ENCODE measurements around the gene CD109. TPM values are rescaled to one million over a fixed set of nuclear protein-coding genes. Genes with fewer than 3 reads are reported as not detected.
"Not testable (repeated sequence)": the region's sequence is repeated elsewhere in the genome, so short reads cannot be mapped to it uniquely, and the experiment has no call there.

CD109 gene
- total and polyA plus RNA-seq, 7 experiments from 2014 or later, result 0.20 to 12.3 (median 0.64) TPM

DNA sequence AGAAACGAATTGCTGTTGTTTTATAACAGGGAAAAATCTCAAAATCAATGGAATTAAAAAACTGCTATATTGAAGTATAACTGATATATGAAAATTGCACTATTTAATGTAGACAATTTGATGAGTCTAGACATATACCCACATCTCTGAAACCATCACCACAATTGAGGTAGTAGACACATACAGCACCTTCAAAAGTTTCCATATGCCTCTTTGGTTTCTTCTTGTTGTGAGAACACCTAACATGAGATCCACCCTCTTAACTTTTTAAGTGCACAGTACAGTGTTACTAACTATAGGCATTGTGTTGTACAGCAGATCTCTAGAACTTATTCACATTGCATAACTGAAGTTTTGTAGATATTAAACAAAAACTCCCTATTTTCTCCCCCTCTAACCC is 28.2 kb upstream of the CD109 start:
- ChIA-PET POLR2A (no interaction called here), CTCF (no interaction called here)
- Mint-ChIP-seq H3K4me1 (peaks cover 0 to 5% (median 0%) of the 10 kb centered on the region in 7 donors), H3K36me3 (no peaks in the 10 kb centered on the region), H3K4me3 (no peak overlapping the region), H3K27me3 (peaks cover 27 to 51% (median 34%) of the 10 kb centered on the region in 5 donors), H3K9me3 (no peaks in the 10 kb centered on the region), H3K27ac (no peak overlapping the region)
- H3K36me3 ChIP-seq (ENCODE audit: control insufficient read depth in 2 of 3, insufficient read depth in 3 of 3, low read length in 3 of 3), result no peaks in the 10 kb centered on the region
- no peak overlapping the region for H3K4me3 ChIP-seq (ENCODE audit: low read length)
- intact Hi-C loops (cut with micrococcal nuclease), result no loop called here
- no peaks in the 10 kb centered on the region for H3K9me3 ChIP-seq (ENCODE audit: control insufficient read depth in 2 of 3, low read length in 3 of 3)
- H3K27ac ChIP-seq (ENCODE audit: low read depth, low read length), result no peak overlapping the region
- DNase-seq, result no peak
- H3K27me3 ChIP-seq (ENCODE audit: control insufficient read depth in 2 of 2, insufficient read depth in 2 of 2, low read length in 2 of 2), result no peaks in the 10 kb centered on the region
- ATAC-seq, result no peak
- no peaks in the 10 kb centered on the region for H3K4me1 ChIP-seq (ENCODE audit: control insufficient read depth in 2 of 2, insufficient read depth in 2 of 2, low read length in 2 of 2)

DNA sequence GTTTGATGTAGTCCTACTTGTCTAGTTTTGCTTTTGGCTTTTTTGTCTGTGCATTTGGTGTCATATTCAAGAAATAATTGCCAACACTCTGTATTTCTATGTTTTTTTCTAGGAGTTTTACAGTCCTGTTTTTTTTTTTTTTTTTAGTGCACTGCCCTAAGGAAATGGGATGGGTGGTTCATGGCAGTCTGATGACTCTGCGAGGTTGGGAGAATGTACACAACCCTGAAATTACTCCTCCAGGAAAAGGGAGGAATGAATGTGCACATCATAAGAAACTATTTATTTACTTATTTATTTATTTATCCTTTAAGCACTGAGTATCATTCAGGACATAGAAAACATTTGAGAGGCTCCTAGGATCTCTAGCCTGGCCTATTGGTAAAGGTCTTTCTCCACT is 27.0 kb upstream of the CD109 start:
- CTCF ChIA-PET, result no interaction called here
- intact Hi-C loops (cut with micrococcal nuclease), result no loop called here
- Mint-ChIP-seq H3K36me3 (no peaks in the 10 kb centered on the region), H3K9me3 (no peaks in the 10 kb centered on the region), H3K27me3 (peaks cover 31 to 51% (median 34%) of the 10 kb centered on the region in 5 donors), H3K4me1 (peaks cover 0 to 5% (median 0%) of the 10 kb centered on the region in 7 donors), H3K4me3 (no peak overlapping the region), H3K27ac (no peak overlapping the region)
- no peak for ATAC-seq
- Histone ChIP-seq H3K4me3 (ENCODE audit: low read length) (no peak overlapping the region), H3K27ac (ENCODE audit: low read depth, low read length) (no peak overlapping the region), H3K27me3 (ENCODE audit: control insufficient read depth in 2 of 2, insufficient read depth in 2 of 2, low read length in 2 of 2) (no peaks in the 10 kb centered on the region), H3K36me3 (ENCODE audit: control insufficient read depth in 2 of 3, insufficient read depth in 3 of 3, low read length in 3 of 3) (no peaks in the 10 kb centered on the region), H3K4me1 (ENCODE audit: control insufficient read depth in 2 of 2, insufficient read depth in 2 of 2, low read length in 2 of 2) (no peaks in the 10 kb centered on the region), H3K9me3 (ENCODE audit: control insufficient read depth in 2 of 3, low read length in 3 of 3) (no peaks in the 10 kb centered on the region)
- DNase-seq, result no peak
- POLR2A ChIA-PET, result no interaction called here

DNA sequence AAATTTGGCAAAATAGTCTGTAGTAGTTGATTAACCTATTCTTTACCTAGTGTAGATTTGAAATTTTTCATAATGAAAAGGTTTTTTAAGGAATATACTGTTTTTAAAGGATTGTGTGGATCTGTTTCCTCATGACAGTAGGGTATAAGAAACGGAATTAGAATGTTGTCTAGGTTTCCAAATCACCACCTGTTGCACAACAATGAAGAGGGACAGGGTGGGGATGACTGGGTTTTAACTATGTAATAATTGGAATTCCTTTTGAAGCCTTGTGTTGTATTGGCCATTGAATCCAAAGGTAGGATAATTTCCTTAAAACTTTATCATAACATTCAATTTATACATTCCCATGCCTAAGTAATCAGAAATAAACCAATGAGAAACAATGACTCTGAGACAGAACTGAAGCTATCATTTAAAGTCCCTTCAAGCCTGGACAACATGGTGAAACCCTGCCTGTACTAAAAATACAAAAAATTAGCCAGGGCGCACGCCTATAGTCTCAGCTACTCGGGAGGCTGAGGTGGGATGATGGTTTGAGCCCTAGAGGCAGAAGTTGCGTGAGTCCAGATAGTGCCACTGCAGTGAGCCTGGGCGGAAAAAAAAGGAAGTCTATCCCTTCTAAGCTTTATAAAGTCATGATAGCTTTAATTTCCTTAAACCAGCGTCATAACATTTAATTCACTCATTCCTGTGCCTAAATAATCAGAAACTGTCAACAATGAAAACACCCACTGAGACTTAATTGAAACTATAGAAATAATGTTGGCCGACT is 23.9 kb upstream of the CD109 start:
- no peaks in the 10 kb centered on the region for H3K36me3 Mint-ChIP-seq
- no peak overlapping the region for H3K4me3 ChIP-seq (ENCODE audit: low read length)
- H3K9me3 Mint-ChIP-seq, result no peaks in the 10 kb centered on the region

DNA sequence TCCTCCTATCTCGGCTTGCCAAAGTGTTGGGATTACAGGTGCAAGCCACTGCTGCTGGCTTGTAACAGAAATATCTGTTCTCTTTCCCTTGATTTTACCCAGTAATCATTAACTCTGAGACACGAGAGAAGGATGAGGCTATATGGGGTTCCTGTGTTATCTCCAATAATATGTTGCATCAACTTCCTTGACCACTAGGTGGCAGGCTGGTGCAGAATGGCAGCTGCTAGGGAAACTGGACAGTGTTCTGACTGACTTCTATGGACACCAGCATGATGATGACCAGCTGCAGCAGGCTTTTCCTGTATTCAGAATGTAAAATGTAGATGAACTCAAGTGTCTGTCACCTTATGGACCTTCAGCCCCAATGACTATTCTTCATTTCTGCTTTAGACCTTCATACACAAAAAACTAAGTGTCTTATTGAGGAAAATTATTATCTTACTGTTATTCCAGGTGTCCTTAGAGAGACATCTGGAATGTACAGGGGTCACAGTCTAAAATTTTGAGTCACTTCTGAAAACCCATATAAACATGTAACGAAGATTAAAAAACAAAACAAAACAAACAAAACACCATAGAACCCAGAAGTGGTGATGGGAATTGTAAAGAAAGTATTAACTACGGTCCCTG is 20.4 kb upstream of the CD109 start:
- DNase-seq (peak; percentile 31 to 74 (median 59)), ATAC-seq (peak; percentile 92)
- Mint-ChIP-seq H3K27me3 (peaks cover 4 to 23% (median 21%) of the 10 kb centered on the region in 5 donors), H3K27ac (no peak overlapping the region), H3K4me3 (no peak overlapping the region), H3K36me3 (no peaks in the 10 kb centered on the region), H3K4me1 (peaks cover 0 to 4% (median 0%) of the 10 kb centered on the region in 7 donors), H3K9me3 (no peaks in the 10 kb centered on the region)
- H3K4me1 ChIP-seq (ENCODE audit: control insufficient read depth in 2 of 2, insufficient read depth in 2 of 2, low read length in 2 of 2), result no peaks in the 10 kb centered on the region
- intact Hi-C loops (cut with micrococcal nuclease), result loop anchor here (1.0 to 5.0 kb wide), 7 partner anchors 20 to 1534 kb away; partner anchors contain the start of genes COL12A1 (in 1 of the 2) and SLC17A5 (in 1 of the 2)
- H3K36me3 ChIP-seq (ENCODE audit: control insufficient read depth in 2 of 3, insufficient read depth in 3 of 3, low read length in 3 of 3), result no peaks in the 10 kb centered on the region
- H3K9me3 ChIP-seq (ENCODE audit: control insufficient read depth in 2 of 3, low read length in 3 of 3), result no peaks in the 10 kb centered on the region
- H3K27ac ChIP-seq (ENCODE audit: low read depth, low read length), result no peak overlapping the region
- ChIA-PET POLR2A (no interaction called here), CTCF (interaction anchor here (0.9 to 5.0 kb wide), 4 partner anchors 21 to 1536 kb away, joined by 3 to 28 read pairs (median 5); no protein-coding TSS in a partner anchor)
- no peaks in the 10 kb centered on the region for H3K27me3 ChIP-seq (ENCODE audit: control insufficient read depth in 2 of 2, insufficient read depth in 2 of 2, low read length in 2 of 2)
- no peak overlapping the region for H3K4me3 ChIP-seq (ENCODE audit: low read length)

More for the DNA sequence above, 23.9 kb upstream of the CD109 start:
- Histone ChIP-seq H3K9me3 (ENCODE audit: control insufficient read depth in 2 of 3, low read length in 3 of 3) (no peaks in the 10 kb centered on the region), H3K36me3 (ENCODE audit: control insufficient read depth in 2 of 3, insufficient read depth in 3 of 3, low read length in 3 of 3) (no peaks in the 10 kb centered on the region), H3K4me1 (ENCODE audit: control insufficient read depth in 2 of 2, insufficient read depth in 2 of 2, low read length in 2 of 2) (no peaks in the 10 kb centered on the region), H3K27ac (ENCODE audit: low read depth, low read length) (no peak overlapping the region), H3K27me3 (ENCODE audit: control insufficient read depth in 2 of 2, insufficient read depth in 2 of 2, low read length in 2 of 2) (no peaks in the 10 kb centered on the region)
- Mint-ChIP-seq H3K27ac (no peak overlapping the region), H3K4me1 (peaks cover 0 to 4% (median 0%) of the 10 kb centered on the region in 7 donors), H3K4me3 (no peak overlapping the region), H3K27me3 (peaks cover 21 to 43% (median 31%) of the 10 kb centered on the region in 5 donors)
- ATAC-seq (peak; percentile 41), DNase-seq (no peak)
- ChIA-PET CTCF (interaction anchor here (0.5 to 1.5 kb wide), 3 partner anchors 19 to 1958 kb away, joined by 3 to 5 read pairs (median 3); no protein-coding TSS in a partner anchor), POLR2A (interaction anchor here (0.6 kb wide), 2 partner anchors 28 to 395 kb away, joined by 3 read pairs; no protein-coding TSS in a partner anchor)
- intact Hi-C loops (cut with micrococcal nuclease), result no loop called here

DNA sequence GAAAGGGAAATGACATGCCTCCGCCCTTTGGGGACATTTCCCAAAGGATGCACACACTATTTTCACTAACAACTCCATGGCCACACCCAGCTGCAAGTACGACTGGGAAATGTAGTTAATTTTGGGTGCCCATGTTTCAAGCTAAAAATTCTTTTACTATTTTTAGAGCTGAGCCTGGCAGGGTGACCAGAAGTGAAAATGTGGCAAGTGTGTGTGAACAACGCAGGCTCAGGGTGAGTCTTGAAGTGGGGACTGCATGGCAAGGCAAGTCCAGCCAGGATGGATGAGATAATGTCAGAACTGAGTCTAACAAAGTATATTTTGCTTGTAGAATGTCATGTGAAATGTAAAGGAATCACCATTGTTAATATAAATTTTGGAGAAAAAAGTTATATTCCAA is 17.0 kb upstream of the CD109 start:
- H3K4me1 ChIP-seq (ENCODE audit: control insufficient read depth in 2 of 2, insufficient read depth in 2 of 2, low read length in 2 of 2), result no peaks in the 10 kb centered on the region
- H3K27ac Mint-ChIP-seq, result no peak overlapping the region
- ChIA-PET POLR2A (no interaction called here), CTCF (interaction anchor here (0.6 kb wide), 1 partner anchor 1854 kb away, joined by 3 read pairs; no protein-coding TSS in a partner anchor)
- peaks cover 0 to 16% (median 6%) of the 10 kb centered on the region in 5 donors for H3K27me3 Mint-ChIP-seq
- H3K4me3 Mint-ChIP-seq, result no peak overlapping the region
- no peaks in the 10 kb centered on the region for H3K36me3 ChIP-seq (ENCODE audit: control insufficient read depth in 2 of 3, insufficient read depth in 3 of 3, low read length in 3 of 3)
- H3K27ac ChIP-seq (ENCODE audit: low read depth, low read length), result no peak overlapping the region
- no peak for DNase-seq
- no peaks in the 10 kb centered on the region for H3K9me3 ChIP-seq (ENCODE audit: control insufficient read depth in 2 of 3, low read length in 3 of 3)
- intact Hi-C loops (cut with micrococcal nuclease), result loop anchor here in 1 of 2 donors (5.0 kb wide), 1 partner anchor 1528 kb away; the partner anchor contains the start of gene COL12A1
- no peak for ATAC-seq
- H3K27me3 ChIP-seq (ENCODE audit: control insufficient read depth in 2 of 2, insufficient read depth in 2 of 2, low read length in 2 of 2), result no peaks in the 10 kb centered on the region
- peaks cover 0 to 4% (median 0%) of the 10 kb centered on the region in 7 donors for H3K4me1 Mint-ChIP-seq
- no peak overlapping the region for H3K4me3 ChIP-seq (ENCODE audit: low read length)
- H3K36me3 Mint-ChIP-seq, result peaks cover 0 to 9% (median 3%) of the 10 kb centered on the region in 5 donors
- H3K9me3 Mint-ChIP-seq, result peaks cover 0 to 15% (median 9%) of the 10 kb centered on the region in 11 donors

DNA sequence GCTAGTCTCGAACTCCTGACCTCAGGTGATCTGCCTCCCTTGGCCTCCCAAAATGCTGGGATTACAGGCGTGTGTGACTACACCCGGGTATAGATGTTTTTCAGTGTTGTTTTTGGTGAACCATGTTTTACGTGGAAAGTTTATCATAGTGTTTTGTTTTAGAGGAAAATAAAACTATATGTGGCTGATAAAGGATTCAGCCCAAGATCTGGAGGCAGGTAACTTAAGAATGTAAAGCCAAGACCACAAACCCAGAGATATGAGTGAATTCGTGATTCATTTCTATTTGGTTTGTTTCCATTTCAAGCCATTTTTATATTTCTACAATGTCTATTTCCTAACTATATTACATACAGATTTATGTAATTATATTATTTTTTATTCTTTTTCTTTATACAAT is 16.2 kb upstream of the CD109 start:
- H3K4me1 Mint-ChIP-seq; DNase-seq; H3K27ac ChIP-seq (ENCODE audit: low read depth, low read length); ATAC-seq; H3K27ac Mint-ChIP-seq; H3K9me3 ChIP-seq (ENCODE audit: control insufficient read depth in 2 of 3, low read length in 3 of 3); H3K27me3 ChIP-seq (ENCODE audit: control insufficient read depth in 2 of 2, insufficient read depth in 2 of 2, low read length in 2 of 2); H3K4me3 Mint-ChIP-seq; H3K36me3 ChIP-seq (ENCODE audit: control insufficient read depth in 2 of 3, insufficient read depth in 3 of 3, low read length in 3 of 3); POLR2A ChIA-PET; H3K4me3 ChIP-seq (ENCODE audit: low read length); H3K36me3 Mint-ChIP-seq; CTCF ChIA-PET; H3K4me1 ChIP-seq (ENCODE audit: control insufficient read depth in 2 of 2, insufficient read depth in 2 of 2, low read length in 2 of 2): not testable (repeated sequence)
- Mint-ChIP-seq H3K9me3 (peaks cover 0 to 20% (median 9%) of the 10 kb centered on the region in 11 donors), H3K27me3 (peaks cover 0 to 16% (median 6%) of the 10 kb centered on the region in 5 donors)
- intact Hi-C loops (cut with micrococcal nuclease), result loop anchor here in 1 of 2 donors (5.0 kb wide), 1 partner anchor 1527 kb away; the partner anchor contains the start of gene COL12A1

Data from naive thymus-derived CD4-positive, alpha-beta T cell (primary cell).